Body of pancreas (tissue), 4 donors: ENCODE data around the gene STPG3. TPM values are rescaled to one million over a fixed set of nuclear protein-coding genes. Genes with fewer than 3 reads are reported as not detected.

Experiments
- ATAC-seq: fragments of 150-250 bp; one replicate; pipeline ENCODE4 v1.9.1; 2016
- DNase-seq, 4 donors: peaks; one replicate each; pipeline ENCODE4 v3.0.0-alpha.2; 2019
- H3K27ac ChIP-seq, 4 donors: fragments of 200-600 bp; sonication (generic); 1 replicate in 3 of 4; 2 replicates in 1 of 4; pipeline versions ENCODE4 v1.5.1 to v1.6.1; 2016 to 2019; ENCODE audit warnings: mild to moderate bottlenecking in 1 of 4, mixed read lengths in 1 of 4, moderate library complexity in 1 of 4
- H3K27me3 ChIP-seq, 2 donors: fragments of 200-600 bp; sonication (generic); one replicate each; pipeline ENCODE4 v1.6.0; 2016; ENCODE audit warnings: mild to moderate bottlenecking in 1 of 2
- H3K36me3 ChIP-seq, 2 donors: fragments of 200-600 bp; sonication (generic); replicated peaks in 1 of 2; 2 replicates each; pipeline ENCODE4 v1.5.1; 2016; ENCODE audit warnings: low read depth in 2 of 2; ENCODE audit not compliant: insufficient read depth in 1 of 2
- H3K4me1 ChIP-seq: fragments of 200-600 bp; sonication (generic); one replicate; pipeline ENCODE4 v1.6.0; 2016
- H3K4me3 ChIP-seq, 2 donors: fragments of 200-600 bp; sonication (generic); 1 replicate in 1 of 2; 2 replicates in 1 of 2; pipeline ENCODE4 v1.5.1; 2016 to 2019
- H3K9me3 ChIP-seq, 3 donors: fragments of 200-600 bp; sonication (generic); 1 replicate in 2 of 3; 2 replicates in 1 of 3; pipeline ENCODE4 v1.5.1; 2016
- POLR2A ChIP-seq, 3 donors: fragments of 450-650 bp; IDR thresholded peaks; one replicate each; pipeline ENCODE4 v1.6.1; 2016; ENCODE audit warnings: antibody characterized with exemption in 3 of 3, mild to moderate bottlenecking in 2 of 3
- WGBS, 2 donors: methylation state at CpG; one replicate each; pipeline ENCODE4 v1.1.5; 2017; 5-methylcytosine and 5-hydroxymethylcytosine counted together
- intact Hi-C: fragments of 100-400 bp; cut with DNase I; formaldehyde crosslinking; loops from one replicate; pipeline ENCODE4 v1.15.1; 2023
- total RNA-seq, 2 donors: library from RNA; depleted of rRNA; stranded (reverse); fragments of >200 nt; gene quantifications; one replicate each; pipeline ENCODE4 v1.1.0, GENCODE V29; 2016
- TF ChIP-seq, protein P1 (sequence below), 7 experiments: fragments of 450-650 bp in 4 of 7; fragments of 200-600 bp in 3 of 7; sonication (generic) in 3 of 7; IDR thresholded peaks; one replicate each; pipeline ENCODE4 v1.5.1; 2016 to 2019; ENCODE audit warnings: antibody characterized with exemption in 7 of 7

Gene STPG3
- total RNA-seq, 2 donors from 2014 or later = not detected

DNA sequence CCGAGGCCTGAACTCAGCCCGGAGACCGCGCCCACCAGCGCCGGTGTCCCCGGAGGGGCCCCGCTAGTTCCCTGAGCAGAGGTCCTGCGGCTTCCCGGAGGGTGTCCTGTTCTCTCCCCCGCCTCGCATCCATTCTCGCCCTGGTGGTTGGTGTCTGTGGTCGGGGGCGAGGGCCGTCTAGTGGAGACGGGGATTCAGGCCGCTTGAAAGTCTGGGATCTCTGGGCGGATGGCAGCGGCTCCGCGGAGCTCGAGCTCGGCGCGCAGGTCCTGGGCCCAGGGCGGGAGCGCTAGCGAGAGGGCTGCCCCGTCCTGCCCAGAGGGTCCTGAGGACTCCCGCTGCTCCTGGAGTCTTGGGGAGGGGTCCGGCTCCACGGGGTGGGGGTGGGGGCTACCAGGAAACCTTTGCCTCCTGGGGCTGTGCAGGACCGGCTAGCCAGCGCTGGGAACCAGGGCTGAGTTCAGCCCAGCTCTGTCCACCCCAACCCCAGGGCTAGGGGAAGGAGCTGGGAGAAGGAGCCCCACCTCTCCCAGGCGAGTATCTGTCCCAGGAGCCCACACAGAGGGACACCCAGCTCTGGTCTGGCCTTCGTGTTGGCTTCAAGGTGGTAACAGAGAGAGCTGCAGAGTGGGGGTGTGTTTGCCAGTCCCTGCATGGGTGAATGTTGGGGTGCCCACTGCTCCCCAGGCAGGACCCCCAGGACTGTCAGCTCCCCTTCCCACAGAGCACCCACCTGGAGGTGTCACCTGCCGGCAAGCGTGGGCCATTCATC, 30.4 kb downstream of the STPG3 start:
- Histone ChIP-seq H3K4me1 (peaks cover 8% of the 10 kb centered on the region), H3K9me3 (no peaks in the 10 kb centered on the region), H3K36me3 (no peaks in the 10 kb centered on the region), H3K27ac (no peak overlapping the region), H3K27me3 (no peaks in the 10 kb centered on the region), H3K4me3 (no peak overlapping the region)
- intact Hi-C loops = loop anchor here (5.0 to 10.0 kb wide), 3 partner anchors 126 to 243 kb away; partner anchors contain the start of gene ENTPD8
- TF ChIP-seq, protein P1, sequence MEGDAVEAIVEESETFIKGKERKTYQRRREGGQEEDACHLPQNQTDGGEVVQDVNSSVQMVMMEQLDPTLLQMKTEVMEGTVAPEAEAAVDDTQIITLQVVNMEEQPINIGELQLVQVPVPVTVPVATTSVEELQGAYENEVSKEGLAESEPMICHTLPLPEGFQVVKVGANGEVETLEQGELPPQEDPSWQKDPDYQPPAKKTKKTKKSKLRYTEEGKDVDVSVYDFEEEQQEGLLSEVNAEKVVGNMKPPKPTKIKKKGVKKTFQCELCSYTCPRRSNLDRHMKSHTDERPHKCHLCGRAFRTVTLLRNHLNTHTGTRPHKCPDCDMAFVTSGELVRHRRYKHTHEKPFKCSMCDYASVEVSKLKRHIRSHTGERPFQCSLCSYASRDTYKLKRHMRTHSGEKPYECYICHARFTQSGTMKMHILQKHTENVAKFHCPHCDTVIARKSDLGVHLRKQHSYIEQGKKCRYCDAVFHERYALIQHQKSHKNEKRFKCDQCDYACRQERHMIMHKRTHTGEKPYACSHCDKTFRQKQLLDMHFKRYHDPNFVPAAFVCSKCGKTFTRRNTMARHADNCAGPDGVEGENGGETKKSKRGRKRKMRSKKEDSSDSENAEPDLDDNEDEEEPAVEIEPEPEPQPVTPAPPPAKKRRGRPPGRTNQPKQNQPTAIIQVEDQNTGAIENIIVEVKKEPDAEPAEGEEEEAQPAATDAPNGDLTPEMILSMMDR (IDR thresholded peaks at IDR 0.05) = no peak
- no peak for TF ChIP-seq POLR2A (IDR thresholded peaks at IDR 0.05)
- no peak for ATAC-seq
- DNase-seq = no peak
- WGBS, 2 donors = 78 to 84% methylated on average over 7 to 23 of the region's 39 CpGs

DNA sequence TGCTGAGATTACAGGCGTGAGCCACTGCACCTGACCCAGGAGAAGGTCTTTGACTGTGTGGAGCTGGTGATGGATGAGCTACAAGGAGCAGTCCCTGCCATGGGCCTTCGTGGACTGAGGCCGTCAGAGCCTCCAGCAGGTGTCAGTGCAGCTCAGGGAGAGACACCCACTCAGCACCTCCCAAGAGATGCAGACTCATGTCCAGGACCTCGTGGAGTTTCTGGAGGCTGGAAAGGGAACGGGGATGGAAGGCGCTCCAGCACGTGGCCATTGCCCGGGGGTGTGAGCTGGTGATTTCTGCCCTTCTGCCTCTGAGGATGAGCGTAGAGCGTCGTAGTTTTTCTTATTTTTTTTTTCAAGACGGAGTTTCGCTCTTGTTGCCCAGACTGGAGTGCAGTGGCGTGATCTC, 35.9 kb downstream of the STPG3 start:
- 38 to 47% methylated on average over 12 to 14 of the region's 14 CpGs for WGBS, 2 donors
- no peaks in the 10 kb centered on the region for H3K27me3 ChIP-seq
- DNase-seq (peak; percentile 87 to 88 (median 87)), ATAC-seq (peak; percentile 98)
- H3K27ac ChIP-seq = no peak overlapping the region
- H3K4me3 ChIP-seq = no peak overlapping the region
- H3K9me3 ChIP-seq = no peaks in the 10 kb centered on the region
- TF ChIP-seq, protein P1 (IDR thresholded peaks at IDR 0.05) = peak; percentile 57 to 94 (median 86)
- no peak for TF ChIP-seq POLR2A (IDR thresholded peaks at IDR 0.05)
- no peaks in the 10 kb centered on the region for H3K4me1 ChIP-seq
- H3K36me3 ChIP-seq = no peaks in the 10 kb centered on the region
- intact Hi-C loops = loop anchor here (10.0 kb wide), 2 partner anchors 158 to 238 kb away; partner anchors contain the start of gene ENTPD8

DNA sequence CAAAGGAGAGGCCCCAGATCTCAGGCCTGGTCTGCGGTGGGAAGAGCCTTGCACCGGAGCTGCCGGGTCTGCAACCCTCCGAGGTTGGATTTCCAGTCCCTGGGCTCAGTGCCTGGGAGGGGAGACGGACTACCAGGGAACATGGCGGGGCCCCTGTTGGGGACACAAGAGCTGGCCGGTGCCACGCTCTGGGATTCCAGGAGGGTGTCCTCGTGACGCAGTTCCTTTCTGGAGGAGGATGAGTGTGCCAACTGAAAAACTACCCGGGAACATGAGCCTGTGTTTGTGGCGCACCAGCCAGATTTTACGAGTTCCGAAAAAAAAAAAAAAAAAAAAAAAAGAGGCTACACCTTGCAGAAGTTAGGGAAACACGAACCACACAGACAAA, 42.0 kb downstream of the STPG3 start:
- Histone ChIP-seq H3K27ac (peak overlapping the region; percentile 84 to 95 (median 92)), H3K36me3 (no peaks in the 10 kb centered on the region), H3K27me3 (no peaks in the 10 kb centered on the region), H3K4me1 (peaks cover 51% of the 10 kb centered on the region), H3K9me3 (no peaks in the 10 kb centered on the region), H3K4me3 (no peak overlapping the region)
- 14 to 18% methylated on average over 9 to 15 of the region's 15 CpGs for WGBS, 2 donors
- ATAC-seq (peak; percentile 19), DNase-seq (peak; percentile 57 to 76 (median 58))
- intact Hi-C loops = no loop called here
- TF ChIP-seq POLR2A (IDR thresholded peaks at IDR 0.05) = no peak
- TF ChIP-seq, protein P1 (IDR thresholded peaks at IDR 0.05) = no peak

DNA sequence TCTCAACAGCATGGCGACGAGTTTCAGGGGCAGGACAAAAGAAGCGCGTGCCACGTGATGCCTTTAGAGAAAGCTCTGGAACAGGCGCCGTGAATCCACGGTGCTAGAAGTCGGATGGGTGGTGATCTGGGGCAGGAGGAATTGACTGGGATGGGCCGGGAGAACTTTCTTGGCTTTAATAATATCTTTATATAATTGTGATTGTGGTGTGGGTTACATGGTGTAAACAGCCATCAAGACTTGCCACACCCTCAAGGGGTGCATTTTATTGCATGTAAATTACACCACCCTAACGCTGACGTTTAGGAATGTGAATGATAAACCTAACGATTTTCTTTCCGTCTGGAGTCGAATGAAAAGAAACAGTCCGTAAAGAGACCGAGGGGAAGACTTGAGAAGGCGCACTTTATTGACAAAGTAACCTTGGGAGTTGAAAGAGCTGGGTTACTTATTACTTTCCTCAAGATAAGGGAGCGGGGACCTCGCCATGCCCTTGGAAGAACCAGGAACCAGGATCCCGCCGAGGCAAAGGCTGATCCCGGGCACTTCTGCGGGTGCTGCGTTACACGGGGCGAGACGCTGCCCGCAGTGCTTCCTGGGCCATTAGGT, 42.5 kb downstream of the STPG3 start:
- DNase-seq (peak; percentile 88 to 94 (median 90)), ATAC-seq (peak; percentile 79)
- TF ChIP-seq, protein P1 (IDR thresholded peaks at IDR 0.05) = peak in 1 of 7 experiments; percentile 7
- TF ChIP-seq POLR2A (IDR thresholded peaks at IDR 0.05) = peak in 2 of 3 donors; percentile 79 to 84
- peak overlapping the region; percentile 84 to 95 (median 92) for H3K27ac ChIP-seq
- H3K36me3 ChIP-seq = no peaks in the 10 kb centered on the region
- H3K9me3 ChIP-seq = no peaks in the 10 kb centered on the region
- no peak overlapping the region for H3K4me3 ChIP-seq
- WGBS, 2 donors = 20% methylated on average over 29 of the region's 29 CpGs
- H3K4me1 ChIP-seq = peaks cover 56% of the 10 kb centered on the region
- no peaks in the 10 kb centered on the region for H3K27me3 ChIP-seq
- intact Hi-C loops = no loop called here
